HAP-1 (cell line): Measurements from ENCODE around the gene SFRP4.
A peak's percentile ranks its signal among the peaks of the same experiment; 100 is the strongest.

ENCODE experiments used
- DNase-seq, 2 experiments: peaks; one replicate each; pipeline ENCODE4 v3.0.0-alpha.2; 2016 to 2020; ENCODE audit warnings: low spot score in 2 of 2
- H3K27me3 ChIP-seq: fragments of 250-450 bp; sonication (Bioruptor Pico); 2 replicates; pipeline ENCODE4 v1.5.1; 2020; ENCODE audit warnings: low read depth, mild to moderate bottlenecking, moderate library complexity
- H3K36me3 ChIP-seq: fragments of 250-450 bp; sonication (Bioruptor Pico); replicated peaks from 2 replicates; pipeline ENCODE4 v1.5.1; 2020; ENCODE audit warnings: mild to moderate bottlenecking
- H3K4me1 ChIP-seq: fragments of 250-450 bp; sonication (Bioruptor Pico); 2 replicates; pipeline ENCODE4 v1.5.1; 2020; ENCODE audit warnings: mild to moderate bottlenecking
- H3K4me3 ChIP-seq: fragments of 250-450 bp; sonication (Bioruptor Pico); 2 replicates; pipeline ENCODE4 v1.5.1; 2020; ENCODE audit warnings: mild to moderate bottlenecking, moderate library complexity
- H3K9me3 ChIP-seq: fragments of 250-450 bp; sonication (Bioruptor Pico); 2 replicates; pipeline ENCODE4 v1.5.1; 2020; ENCODE audit warnings: mild to moderate bottlenecking, moderate library complexity
- in situ Hi-C: fragments of 300-500 bp; cut with MboI; formaldehyde crosslinking; loops from 3 replicates; pipeline ENCODE4 v1.14.3; 2020; ENCODE audit warnings: low sequenced_read_pairs, inconsistent platforms, mixed read lengths

The SFRP4 gene

DNA sequence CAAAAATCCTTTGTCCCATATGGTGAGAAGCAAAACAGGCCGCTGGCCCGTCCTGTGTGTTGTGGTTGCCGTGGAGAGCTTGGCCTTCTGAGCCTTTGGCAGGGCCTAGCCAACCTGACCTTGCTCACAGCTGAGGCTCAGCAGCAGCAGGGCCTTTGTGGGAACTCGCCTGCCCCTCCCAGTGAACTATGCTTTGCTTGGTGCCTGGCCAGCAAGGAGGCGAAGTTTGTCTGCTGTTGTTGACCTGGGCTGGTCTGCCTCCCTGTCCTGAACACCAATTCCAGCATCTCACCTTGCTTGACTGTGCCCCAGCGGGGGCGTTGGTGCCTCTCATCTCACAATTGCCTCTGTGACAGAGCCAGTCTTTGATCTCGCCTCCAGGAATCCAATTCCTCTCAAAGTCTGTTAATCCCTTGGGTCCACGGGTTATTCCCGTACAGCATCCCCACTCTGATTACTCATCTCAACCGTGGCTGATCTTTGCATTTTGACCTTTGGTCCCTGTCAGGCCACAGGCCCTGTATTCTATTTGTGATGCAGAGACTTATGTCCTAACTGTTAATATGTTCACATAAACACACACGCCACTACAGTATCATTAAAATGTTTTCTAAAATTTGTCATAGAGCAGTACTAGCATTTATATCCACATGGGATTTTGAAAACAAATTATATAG is 26.5 kb upstream of the SFRP4 start:
- no peaks in the 10 kb centered on the region for H3K36me3 ChIP-seq
- no peak overlapping the region for H3K4me3 ChIP-seq
- no peak for DNase-seq
- in situ Hi-C loops, result no loop called here
- H3K4me1 ChIP-seq, result no peaks in the 10 kb centered on the region
- no peaks in the 10 kb centered on the region for H3K9me3 ChIP-seq
- no peaks in the 10 kb centered on the region for H3K27me3 ChIP-seq

DNA sequence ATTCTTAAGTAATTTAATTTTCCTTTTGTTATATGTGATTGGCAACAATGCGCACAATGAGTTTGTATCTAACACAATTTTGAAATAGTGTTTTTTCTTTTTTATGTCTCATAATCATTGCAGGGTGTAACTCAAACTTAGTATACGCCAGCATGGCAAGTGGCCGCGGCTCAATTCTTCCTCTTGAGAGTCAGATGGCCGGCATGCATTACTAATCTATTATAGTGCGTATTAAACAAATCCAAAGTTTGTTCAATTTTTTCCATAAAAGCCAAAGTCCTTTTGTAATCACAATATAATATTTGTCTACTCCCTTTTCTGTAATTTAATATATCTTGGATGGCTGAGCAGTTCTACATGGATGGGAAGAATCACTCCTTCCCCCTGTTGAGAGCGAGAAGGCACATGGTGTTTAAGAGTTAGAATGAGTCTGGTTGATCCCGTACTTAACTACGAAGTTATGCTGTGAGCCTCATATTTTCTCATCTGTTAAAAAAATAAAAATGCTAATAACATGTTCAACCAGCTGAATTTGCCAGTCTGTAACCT is 16.5 kb upstream of the SFRP4 start:
- Histone ChIP-seq H3K36me3 (no peaks in the 10 kb centered on the region), H3K4me1 (no peaks in the 10 kb centered on the region), H3K4me3 (no peak overlapping the region), H3K9me3 (no peaks in the 10 kb centered on the region), H3K27me3 (no peaks in the 10 kb centered on the region)
- in situ Hi-C loops, result no loop called here
- no peak for DNase-seq

DNA sequence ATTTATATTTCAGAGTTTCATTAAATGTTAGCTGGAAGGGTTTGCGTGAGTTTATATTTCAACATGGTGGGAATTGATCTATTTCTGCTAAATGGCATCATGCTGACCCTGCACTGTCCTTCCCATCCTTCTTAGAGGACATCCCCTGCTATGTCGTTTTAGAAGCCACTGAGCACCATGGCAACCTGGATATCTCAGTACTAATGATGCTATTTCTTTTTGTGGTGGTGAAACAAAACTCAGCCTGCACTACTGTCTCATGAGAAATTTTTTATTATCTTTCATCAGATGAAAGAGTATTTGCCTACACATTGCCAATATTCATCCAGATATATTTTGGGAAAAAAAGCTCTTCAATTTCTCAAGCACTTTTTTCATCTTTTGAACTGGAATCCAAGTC is 15.9 kb upstream of the SFRP4 start:
- H3K9me3 ChIP-seq, result no peaks in the 10 kb centered on the region
- H3K4me3 ChIP-seq, result no peak overlapping the region
- in situ Hi-C loops, result no loop called here
- H3K4me1 ChIP-seq, result no peaks in the 10 kb centered on the region
- no peaks in the 10 kb centered on the region for H3K36me3 ChIP-seq
- no peaks in the 10 kb centered on the region for H3K27me3 ChIP-seq
- no peak for DNase-seq

GRCh38 chr7:37930226-37930948 is 13.8 kb upstream of the SFRP4 start:
- Histone ChIP-seq H3K27me3 (no peaks in the 10 kb centered on the region), H3K9me3 (no peaks in the 10 kb centered on the region), H3K36me3 (no peaks in the 10 kb centered on the region), H3K4me3 (no peak overlapping the region), H3K4me1 (no peaks in the 10 kb centered on the region)
- in situ Hi-C loops, result no loop called here
- no peak for DNase-seq

- in situ Hi-C loops, result no loop called here
- H3K4me3 ChIP-seq, result no peak overlapping the region
- DNase-seq, result no peak
Measured at GRCh38 chr7:37928878-37929277, 12.3 kb upstream of the SFRP4 start.

GRCh38 chr7:37927773-37928444 is 11.3 kb upstream of the SFRP4 start:
- no peak for DNase-seq
- Histone ChIP-seq H3K4me3 (no peak overlapping the region), H3K27me3 (no peaks in the 10 kb centered on the region), H3K36me3 (no peaks in the 10 kb centered on the region), H3K4me1 (no peaks in the 10 kb centered on the region), H3K9me3 (no peaks in the 10 kb centered on the region)
- in situ Hi-C loops, result no loop called here

More at GRCh38 chr7:37928878-37929277, 12.3 kb upstream of the SFRP4 start:
- H3K36me3 ChIP-seq, result no peaks in the 10 kb centered on the region
- no peaks in the 10 kb centered on the region for H3K4me1 ChIP-seq
- no peaks in the 10 kb centered on the region for H3K9me3 ChIP-seq
- no peaks in the 10 kb centered on the region for H3K27me3 ChIP-seq

DNA sequence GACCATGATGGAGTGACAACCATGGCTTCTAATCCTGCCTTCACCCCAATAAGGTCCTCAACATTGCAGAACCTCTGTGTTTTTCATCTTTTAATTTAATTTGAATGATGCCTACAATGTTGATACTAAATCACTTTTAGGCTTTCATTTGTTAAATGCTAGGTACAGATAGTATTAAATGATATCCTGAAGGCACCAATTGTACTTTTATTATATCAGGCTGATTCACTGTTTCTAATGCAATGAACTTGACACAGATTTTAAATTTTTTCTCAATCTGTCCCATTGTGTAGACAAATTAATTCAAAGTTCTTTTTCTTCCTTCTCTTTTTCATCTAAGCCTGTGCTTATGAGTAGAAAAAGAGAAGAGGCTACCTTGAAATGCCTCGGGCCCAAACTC is 9.0 kb upstream of the SFRP4 start:
- Histone ChIP-seq H3K27me3 (peaks cover 4% of the 10 kb centered on the region; the same call in 1 of the 2 replicates), H3K36me3 (no peaks in the 10 kb centered on the region), H3K4me3 (no peak overlapping the region), H3K9me3 (no peaks in the 10 kb centered on the region), H3K4me1 (no peaks in the 10 kb centered on the region)
- in situ Hi-C loops, result no loop called here
- DNase-seq, result no peak

DNA sequence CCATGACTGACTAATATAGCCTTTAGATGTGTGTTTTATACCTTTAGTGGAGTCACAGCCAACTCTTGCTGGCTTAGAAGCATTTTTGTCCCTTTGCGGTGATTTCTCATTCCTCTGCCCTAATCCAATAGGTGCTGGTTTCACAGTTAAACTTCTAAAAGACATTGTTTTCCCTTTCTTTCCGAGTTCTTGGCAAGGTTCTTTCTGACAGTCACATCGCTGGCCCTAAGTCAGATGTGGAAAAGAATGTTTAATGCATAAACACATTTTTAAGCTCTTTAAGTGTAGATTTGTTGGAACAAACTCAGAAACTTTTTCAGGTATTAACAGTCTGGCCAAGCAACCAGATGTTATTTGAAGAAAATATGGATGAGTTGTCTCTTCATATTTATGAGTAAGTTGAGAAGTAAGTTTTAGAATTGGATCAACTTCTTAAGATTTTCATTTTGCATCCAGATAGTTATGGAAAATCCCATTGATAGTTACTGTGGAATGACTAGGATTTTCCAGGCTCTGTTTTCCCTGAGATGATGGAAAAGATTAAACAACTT is 7.9 kb upstream of the SFRP4 start:
- Histone ChIP-seq H3K27me3 (peaks cover 4% of the 10 kb centered on the region; the same call in 1 of the 2 replicates), H3K4me1 (no peaks in the 10 kb centered on the region), H3K36me3 (no peaks in the 10 kb centered on the region), H3K9me3 (no peaks in the 10 kb centered on the region), H3K4me3 (no peak overlapping the region)
- in situ Hi-C loops, result loop anchor here (25.0 kb wide), 1 partner anchor 438 kb away; no protein-coding TSS in a partner anchor
- no peak for DNase-seq

DNA sequence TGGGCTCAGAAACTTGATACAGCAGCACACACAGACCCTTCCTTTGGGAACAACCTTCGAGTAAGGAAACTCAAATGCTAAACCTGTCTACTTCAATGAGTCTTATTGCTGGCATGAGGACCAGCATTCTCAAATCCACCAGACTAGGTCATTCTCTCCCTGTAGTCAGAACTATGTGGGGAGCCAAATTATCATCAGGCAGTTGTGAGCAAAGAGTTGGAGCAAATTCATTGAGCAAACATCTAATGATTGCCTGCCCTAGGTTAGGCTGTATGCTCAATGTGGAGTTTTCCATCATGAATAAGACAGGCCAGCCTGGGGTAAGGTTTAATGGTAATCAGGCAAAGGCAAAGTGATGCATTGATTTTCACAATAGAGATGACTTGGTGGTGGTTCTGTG is 7.4 kb upstream of the SFRP4 start:
- no peaks in the 10 kb centered on the region for H3K4me1 ChIP-seq
- H3K36me3 ChIP-seq, result no peaks in the 10 kb centered on the region
- in situ Hi-C loops, result loop anchor here (25.0 kb wide), 1 partner anchor 438 kb away; no protein-coding TSS in a partner anchor

GRCh38 chr7:37921876-37922275 is 5.3 kb upstream of the SFRP4 start:
- Histone ChIP-seq H3K27me3 (peaks cover 4% of the 10 kb centered on the region; the same call in 1 of the 2 replicates), H3K4me3 (no peak overlapping the region), H3K36me3 (no peaks in the 10 kb centered on the region), H3K4me1 (no peaks in the 10 kb centered on the region), H3K9me3 (no peaks in the 10 kb centered on the region)
- no peak for DNase-seq
- in situ Hi-C loops, result loop anchor here (25.0 kb wide), 1 partner anchor 440 kb away; no protein-coding TSS in a partner anchor

More for the DNA sequence above, 7.4 kb upstream of the SFRP4 start:
- DNase-seq, result no peak
- peaks cover 4% of the 10 kb centered on the region; the same call in 1 of the 2 replicates for H3K27me3 ChIP-seq
- no peaks in the 10 kb centered on the region for H3K9me3 ChIP-seq
- no peak overlapping the region for H3K4me3 ChIP-seq

DNA sequence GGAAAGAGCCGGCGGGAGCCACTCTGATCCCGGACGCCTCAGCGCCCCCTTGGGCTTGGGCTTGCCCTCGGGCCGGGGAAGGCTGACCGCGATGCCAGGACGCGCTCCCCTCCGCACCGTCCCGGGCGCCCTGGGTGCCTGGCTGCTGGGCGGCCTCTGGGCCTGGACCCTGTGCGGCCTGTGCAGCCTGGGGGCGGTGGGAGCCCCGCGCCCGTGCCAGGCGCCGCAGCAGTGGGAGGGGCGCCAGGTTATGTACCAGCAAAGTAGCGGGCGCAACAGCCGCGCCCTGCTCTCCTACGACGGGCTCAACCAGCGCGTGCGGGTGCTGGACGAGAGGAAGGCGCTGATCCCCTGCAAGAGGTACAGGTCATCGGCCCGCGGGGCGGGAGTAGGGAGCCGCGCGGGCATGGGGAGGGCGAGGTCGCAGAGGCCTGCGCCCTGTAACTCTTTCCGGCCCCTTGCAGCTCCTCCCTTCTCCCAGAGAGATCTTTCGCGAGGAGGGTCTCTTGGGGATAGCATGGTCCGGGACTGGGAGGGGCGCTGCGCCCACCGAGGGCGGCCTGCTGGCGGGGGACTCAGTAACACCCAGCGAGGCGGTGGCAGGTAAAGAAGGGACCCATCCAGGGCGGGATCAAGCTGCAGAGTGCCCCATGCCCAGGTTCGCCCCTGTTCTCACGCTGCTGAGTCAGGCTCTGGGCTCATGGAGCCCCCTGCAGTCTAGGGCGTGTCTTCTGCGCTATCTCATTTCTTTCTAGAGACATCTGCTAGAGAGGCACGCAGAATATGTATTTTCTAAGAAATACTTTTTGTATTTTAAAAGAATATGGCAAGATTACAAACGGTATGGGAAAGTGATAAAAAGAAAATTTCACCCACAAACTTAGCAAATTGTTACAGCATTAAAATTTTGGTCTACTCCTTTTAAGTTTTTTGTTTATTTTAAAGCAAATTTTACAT is 4.5 kb upstream of the SFRP4 start:
- DNase-seq, result peak in 1 of 2 experiments; percentile 42

DNA sequence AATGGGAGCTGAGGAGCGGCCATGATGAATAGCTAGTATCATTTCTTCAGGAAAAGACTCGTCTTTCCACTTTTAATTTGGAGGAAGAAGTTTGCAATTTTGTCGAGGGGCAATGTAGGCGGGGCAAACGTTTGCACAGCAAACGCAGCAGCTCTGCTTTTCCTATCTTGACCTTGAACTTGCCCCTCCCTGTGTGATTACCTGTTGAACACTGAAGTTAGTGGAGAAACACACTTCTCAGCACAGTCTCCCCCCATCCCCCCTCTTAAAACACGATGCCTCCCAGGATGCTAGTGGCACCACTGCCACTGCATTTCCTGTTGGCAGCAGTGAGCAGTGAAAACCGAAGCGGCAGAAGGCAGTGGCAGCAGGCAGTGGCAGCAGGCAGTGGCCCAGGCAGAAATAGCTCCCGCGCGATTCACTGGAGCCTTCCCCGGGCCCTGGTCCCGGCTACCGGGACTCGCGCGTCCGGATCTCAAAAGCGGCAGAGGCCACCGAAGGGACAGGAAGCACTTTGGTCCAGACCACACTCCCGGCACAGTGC is 3.8 kb upstream of the SFRP4 start, which contains the start of gene EPDR1:
Gene EPDR1, plus strand, starts transcription at position 336 of the 544 bp plus-strand sequence. CDS start 300 bp downstream, outside the sequence.
- in situ Hi-C loops, result loop anchor here (25.0 kb wide), 1 partner anchor 442 kb away; no protein-coding TSS in a partner anchor
- H3K27me3 ChIP-seq, result peaks cover 17% of the 10 kb centered on the region
- H3K4me1 ChIP-seq, result no peaks in the 10 kb centered on the region
- peak in 1 of 2 experiments; percentile 42 for DNase-seq
- H3K9me3 ChIP-seq, result no peaks in the 10 kb centered on the region
- peak within 1 kb of the TSS; percentile 31 for H3K4me3 ChIP-seq
- H3K36me3 ChIP-seq, result no peaks in the 10 kb centered on the region

More for the DNA sequence above, 4.5 kb upstream of the SFRP4 start:
- no peaks in the 10 kb centered on the region for H3K36me3 ChIP-seq
- peaks cover 10% of the 10 kb centered on the region for H3K27me3 ChIP-seq
- H3K4me1 ChIP-seq, result no peaks in the 10 kb centered on the region
- in situ Hi-C loops, result loop anchor here (25.0 kb wide), 1 partner anchor 441 kb away; no protein-coding TSS in a partner anchor
- H3K9me3 ChIP-seq, result no peaks in the 10 kb centered on the region
- peak overlapping the region; percentile 31 for H3K4me3 ChIP-seq
